HG03045 (cell line): ENCODE results near the gene SPACDR.

Experiments used
- ATAC-seq: cut with Tn5 transposase; IDR thresholded peaks from one replicate; pipeline ENCODE4 v1.9.1; 2021; ENCODE audit warnings: mild to moderate bottlenecking, moderate library complexity; ENCODE audit not compliant: unreplicated experiment

SPACDR gene

DNA sequence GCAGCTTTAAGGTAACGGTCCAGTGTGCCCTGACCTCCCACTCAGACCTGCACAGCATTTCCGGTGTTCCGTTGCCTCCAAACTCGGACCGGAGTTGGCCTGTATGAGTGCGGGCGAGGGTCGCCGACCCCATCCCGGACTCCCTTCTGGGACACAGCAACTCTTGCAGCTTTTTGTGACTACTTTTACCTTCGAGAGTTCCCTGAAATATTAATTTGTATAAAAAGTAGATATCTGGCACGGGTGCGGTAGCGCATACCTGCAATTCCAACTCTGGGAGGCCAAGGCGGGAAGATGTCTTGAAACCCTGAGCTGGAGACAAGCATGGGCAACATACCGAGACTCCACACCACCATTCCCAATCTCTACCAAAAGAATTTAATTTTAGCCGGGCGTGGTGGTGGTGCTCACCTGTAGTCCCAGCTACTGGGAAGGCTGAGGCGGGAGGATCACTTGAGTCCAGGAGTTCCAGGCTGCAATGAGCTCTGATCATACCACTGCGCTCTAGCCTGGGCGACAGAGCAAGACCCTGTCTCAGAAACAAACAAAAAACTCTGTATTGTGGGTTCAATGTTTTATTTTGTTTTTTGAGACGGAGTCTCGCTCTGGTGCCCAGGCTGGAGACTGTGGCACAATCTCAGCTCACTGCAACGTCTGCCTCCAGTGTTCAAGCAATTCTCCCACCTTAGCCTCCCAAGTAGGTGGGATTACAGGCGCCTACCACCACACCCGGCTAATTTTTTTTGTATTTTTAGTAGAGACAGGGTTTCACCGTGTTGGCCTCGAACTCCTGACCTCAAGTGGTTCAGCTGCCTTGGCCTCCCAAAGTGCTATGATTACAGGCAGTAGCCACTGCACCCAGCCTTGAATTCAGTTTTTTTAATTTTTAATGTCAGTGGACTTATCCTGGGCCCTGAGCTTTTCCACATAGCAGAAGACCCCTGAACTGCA is 26.6 kb downstream of the SPACDR start:
- no peak for ATAC-seq

DNA sequence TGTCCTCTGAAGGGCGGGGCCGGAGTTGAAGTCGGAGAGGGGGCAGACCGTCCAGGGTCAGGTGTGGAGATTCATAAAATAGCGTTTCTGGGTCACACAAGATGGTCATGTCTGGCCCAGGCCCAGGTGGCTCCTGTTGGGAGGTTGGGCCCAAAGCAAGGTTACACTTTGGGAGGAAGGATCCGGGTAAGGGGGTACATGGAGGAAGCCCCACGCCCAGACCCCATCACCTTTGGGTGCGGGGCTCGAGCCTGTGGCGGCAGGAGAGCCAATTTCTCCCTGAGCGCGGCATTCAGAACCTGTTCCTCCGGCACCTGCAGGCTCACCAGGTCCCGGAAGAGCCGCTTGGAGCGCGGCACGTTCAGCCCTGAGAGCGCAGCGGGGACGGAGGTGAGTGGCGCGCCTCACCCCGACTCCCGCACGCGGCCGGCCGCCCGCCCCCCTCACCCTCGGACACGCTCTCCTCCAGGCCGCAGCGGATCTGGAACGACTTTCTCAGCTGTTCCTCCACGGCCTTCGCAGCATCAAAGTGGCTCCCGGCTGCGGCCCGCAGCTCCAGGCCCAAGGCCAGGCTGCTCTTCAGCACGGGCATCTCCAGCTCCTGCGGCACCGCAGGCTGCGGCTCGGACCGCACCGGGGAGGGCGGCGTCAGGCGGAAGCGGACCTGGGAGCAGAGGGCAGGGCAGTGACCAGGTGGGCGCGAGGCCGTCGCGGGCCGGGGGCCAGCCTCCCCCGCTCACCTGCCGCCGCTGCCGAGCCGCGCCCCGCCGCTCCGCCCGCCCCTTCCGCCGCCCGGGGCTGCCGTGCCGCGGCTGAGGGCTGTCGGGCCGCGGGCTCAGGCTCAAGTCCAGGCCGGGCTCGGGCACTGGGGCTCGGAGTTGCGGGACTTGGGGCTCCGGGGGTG is 28.4 kb downstream of the SPACDR start:
- peak; percentile 23 for ATAC-seq

DNA sequence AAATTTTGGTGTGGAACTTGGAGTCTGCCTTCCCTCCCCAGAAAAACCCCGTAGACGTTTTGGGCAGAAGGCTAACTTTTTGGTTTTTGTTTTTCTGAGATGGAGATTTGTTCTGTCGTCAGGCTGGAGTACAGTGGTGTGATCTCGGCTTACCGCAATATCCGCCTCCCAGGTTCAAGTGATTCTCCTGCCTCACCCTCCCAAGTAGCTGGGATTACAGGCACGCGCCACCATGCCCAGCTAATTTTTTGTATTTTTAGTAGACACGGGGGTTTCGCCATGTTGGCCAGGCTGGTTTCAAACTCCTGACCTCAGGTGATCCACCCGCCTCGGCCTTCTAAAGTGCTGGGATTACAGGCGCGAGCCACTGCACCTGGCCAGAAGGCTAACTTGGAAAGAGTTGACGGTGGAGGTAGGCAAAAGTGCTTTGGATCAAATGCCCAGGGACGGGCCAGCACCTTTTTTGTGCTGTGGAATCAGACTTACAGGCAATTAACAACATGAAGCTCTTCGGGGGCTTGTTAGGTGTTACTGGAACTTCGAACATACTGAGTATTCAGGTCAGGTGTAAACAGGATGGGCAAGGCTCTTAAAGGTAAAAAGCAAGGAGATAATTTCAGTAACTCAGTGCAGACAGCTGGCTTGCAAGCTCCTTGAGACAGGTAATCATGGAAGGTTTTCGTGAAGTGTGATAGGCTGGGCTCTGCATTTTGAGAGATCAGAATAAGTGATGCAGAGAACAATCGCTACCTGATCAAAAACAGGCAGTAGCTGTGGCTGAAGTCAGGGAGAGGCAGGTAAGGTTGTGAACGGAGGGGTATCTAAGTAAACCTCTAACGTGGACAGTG is 29.5 kb downstream of the SPACDR start:
- ATAC-seq: no peak

GRCh38 chr7:100433592-100434296 is 30.3 kb downstream of the SPACDR start:
- ATAC-seq: no peak

- no peak for ATAC-seq
Observed at GRCh38 chr7:100433276-100433591, 30.8 kb downstream of the SPACDR start.

GRCh38 chr7:100432621-100433275 is 31.3 kb downstream of the SPACDR start:
- no peak for ATAC-seq

GRCh38 chr7:100432053-100432452 is 32.0 kb downstream of the SPACDR start:
- no peak for ATAC-seq

DNA sequence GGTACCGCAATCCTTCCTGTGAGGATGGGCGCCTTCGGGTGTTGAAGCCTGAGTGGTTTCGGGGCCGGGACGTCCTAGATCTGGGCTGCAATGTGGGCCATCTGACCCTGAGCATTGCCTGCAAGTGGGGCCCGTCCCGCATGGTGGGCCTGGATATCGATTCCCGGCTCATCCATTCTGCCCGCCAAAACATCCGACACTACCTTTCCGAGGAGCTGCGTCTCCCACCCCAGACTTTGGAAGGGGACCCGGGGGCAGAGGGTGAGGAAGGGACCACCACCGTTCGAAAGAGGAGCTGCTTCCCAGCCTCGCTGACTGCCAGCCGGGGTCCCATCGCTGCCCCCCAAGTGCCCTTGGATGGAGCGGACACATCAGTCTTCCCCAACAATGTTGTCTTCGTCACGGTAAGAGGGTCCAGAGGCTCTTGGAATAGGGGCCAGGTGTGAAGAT is 32.7 kb downstream of the SPACDR start:
- no peak for ATAC-seq

GRCh38 chr7:100430493-100431285 is 33.4 kb downstream of the SPACDR start:
- no peak for ATAC-seq

DNA sequence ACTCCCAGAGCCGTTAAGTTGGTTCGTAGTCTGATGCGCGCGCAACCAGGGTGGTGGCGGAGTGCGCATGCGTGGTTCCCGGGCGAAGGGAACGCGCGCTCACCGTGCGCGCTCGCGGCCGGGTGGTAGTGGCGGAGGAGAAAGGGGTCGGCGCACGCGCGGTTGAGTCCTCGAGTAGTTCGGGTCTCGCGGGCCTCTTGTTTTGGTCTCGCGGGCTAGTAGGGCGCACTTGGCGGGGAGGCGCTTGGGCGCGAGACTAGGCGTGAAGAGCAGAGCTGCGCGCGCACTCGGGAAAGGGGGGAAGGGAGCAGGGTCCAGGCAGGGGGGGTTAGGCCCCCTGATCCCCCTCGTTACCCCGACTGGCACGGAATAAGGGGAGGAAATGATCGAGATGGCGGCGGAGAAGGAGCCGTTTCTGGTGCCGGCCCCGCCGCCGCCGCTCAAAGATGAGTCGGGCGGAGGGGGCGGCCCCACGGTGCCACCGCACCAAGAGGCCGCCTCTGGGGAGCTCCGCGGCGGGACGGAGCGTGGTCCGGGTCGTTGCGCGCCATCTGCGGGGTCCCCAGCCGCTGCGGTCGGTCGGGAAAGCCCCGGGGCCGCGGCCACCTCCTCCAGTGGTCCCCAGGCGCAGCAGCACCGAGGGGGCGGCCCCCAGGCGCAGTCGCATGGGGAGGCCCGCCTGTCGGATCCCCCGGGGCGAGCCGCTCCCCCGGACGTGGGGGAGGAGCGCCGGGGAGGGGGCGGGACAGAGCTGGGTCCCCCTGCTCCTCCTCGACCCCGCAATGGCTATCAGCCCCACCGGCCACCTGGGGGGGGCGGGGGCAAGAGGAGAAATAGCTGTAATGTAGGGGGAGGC is 34.2 kb downstream of the SPACDR start, which contains the start of gene MEPCE:
Gene MEPCE, plus strand, starts transcription at position 195 of the 856 bp plus-strand sequence. Its CDS starts 188 bp downstream, at position 383.
- ATAC-seq: peak; percentile 48

- ATAC-seq: peak; percentile 47
Observed at GRCh38 chr7:100428967-100429636, 35.0 kb downstream of the SPACDR start.

DNA sequence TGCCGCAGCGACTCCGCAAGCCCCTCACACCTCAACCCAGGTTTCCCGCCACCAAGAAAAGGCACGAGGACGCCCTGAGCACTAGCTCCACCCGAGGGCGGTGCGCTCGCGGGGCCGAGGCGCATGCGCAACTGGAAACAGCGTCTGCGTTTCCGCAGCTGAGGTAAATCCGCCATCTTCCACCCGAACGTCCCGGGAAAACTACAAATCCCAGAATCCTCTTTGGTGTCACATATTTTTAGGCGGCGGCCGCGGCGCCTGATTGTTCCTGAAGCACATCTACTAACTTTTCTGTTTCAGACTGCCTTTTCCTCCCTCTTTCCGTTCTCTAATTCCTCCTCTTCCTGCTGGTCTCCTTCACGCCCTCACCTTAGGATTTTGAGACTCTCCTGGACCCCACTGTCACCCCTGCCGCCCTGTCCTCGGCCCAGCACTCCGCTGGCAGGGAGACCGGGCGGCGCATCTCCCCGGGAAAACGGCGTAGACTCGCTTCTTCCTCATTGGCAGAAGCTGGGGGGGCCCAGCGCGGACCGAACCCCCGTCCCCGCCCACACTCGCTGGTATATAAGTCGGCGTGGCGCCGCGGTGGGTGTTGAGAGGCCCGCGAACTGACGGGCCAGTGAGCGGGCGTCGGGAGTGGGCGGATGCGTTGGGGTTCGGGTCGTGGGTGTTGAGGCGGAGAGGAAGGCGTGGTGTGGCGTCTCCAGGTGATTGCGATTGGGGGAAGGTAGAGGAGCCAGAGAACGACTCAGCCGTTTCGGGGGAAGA is 35.7 kb downstream of the SPACDR start, which contains the start of gene ZCWPW1:
Gene ZCWPW1, minus strand, starts transcription at position 505 of the 768 bp plus-strand sequence. CDS start 8,054 bp downstream, outside the sequence.
- ATAC-seq: peak; percentile 46

DNA sequence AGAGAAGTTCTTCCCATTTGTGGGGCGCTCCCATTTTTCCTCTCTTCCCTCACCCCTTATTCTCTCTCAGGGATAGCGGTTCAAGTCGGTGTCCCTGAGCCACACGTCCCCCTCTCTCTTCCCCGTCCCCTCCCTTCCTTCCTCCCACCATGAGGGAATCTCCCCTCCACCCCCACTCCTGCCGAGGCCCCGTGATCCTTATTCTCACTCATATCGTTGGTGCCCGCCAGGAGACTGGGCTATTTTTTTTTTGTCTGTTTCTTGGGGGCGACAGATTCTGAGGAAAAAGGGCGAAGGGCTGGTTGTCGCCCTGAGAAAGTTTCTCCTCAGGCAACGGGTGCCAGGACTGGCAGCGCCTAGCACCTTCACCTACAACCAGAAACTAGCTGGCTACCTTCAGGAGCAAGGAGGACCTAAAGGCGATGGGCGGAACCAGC is 36.3 kb downstream of the SPACDR start:
- no peak for ATAC-seq

DNA sequence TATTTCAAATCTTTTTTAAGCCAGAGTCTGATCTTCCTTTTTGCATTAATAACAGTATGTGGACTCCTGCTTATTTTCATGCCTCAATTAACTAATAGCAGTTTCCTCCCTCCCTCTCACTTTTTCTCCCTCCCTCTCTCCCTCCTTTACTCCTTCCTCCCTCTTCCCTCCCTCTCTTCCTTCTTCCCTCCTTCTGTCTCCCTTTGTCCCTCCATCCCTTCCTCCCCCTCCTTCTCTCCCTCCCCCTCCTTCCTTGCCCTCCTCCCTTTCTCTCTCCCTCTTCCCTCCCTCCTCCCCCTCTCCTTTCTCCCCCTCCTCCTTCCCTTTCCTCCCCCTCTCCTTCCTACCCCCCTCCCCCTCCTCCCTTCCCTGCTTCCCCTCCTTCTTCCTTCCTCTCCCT is 37.5 kb downstream of the SPACDR start:
- ATAC-seq: no peak

GRCh38 chr7:100425347-100425746 is 38.7 kb downstream of the SPACDR start:
- no peak for ATAC-seq

DNA sequence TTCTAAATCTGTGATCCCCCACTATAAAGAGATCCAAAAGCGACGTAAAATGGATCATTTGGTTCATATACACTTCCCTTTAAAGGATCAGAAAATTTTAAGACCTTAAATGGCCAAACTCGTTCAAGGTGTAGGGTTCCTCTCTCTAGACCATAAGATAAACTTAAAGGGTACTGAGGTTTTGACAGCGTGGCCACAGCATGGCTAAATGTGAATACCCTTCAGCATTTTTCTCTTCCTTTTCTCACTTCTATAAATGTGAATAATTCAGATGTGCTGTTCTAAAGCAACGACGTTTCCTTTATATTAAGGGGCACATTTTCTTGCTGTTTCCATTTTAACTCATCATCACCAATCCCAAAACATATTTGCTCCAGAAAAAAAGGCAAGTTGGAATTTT is 40.7 kb downstream of the SPACDR start:
- ATAC-seq: no peak
